ENCODE data around the gene LPCAT3.

The LPCAT3 gene

GRCh38 chr12:6965026-6965661 lies 53.1 kb downstream of the LPCAT3 start (continued):
- TF ChIP-seq ZNF449 (tag by site-specific recombination; IDR thresholded peaks at IDR 0.05) (peak; percentile 16; the same call in 1 of the 2 replicates), ZNF580 (tag by site-specific recombination; IDR thresholded peaks at IDR 0.05) (no peak), ZNF837 (tag by site-specific recombination; IDR thresholded peaks at IDR 0.05) (no peak), ZNF473 (tag by site-specific recombination; IDR thresholded peaks at IDR 0.05) (no peak), ZBTB1 (tag by site-specific recombination; IDR thresholded peaks at IDR 0.05) (no peak), OVOL3 (tag by site-specific recombination; IDR thresholded peaks at IDR 0.05) (no peak), CTCF (tag by site-specific recombination; IDR thresholded peaks at IDR 0.05) (peak; percentile 93), ZNF704 (tag by site-specific recombination; IDR thresholded peaks at IDR 0.05) (no peak), ZNF155 (tag by site-specific recombination; IDR thresholded peaks at IDR 0.05) (no peak), ZNF16 (tag by site-specific recombination; IDR thresholded peaks at IDR 0.05; ENCODE audit: low read depth) (no peak), ZEB2 (tag by site-specific recombination; IDR thresholded peaks at IDR 0.05) (0 out of 2 replicates have a peak, but pooled peaks have one; percentile 19), ZNF146 (tag by site-specific recombination; IDR thresholded peaks at IDR 0.05) (no peak), SP2 (tag by site-specific recombination; IDR thresholded peaks at IDR 0.05) (peak; percentile 24), RBAK (tag by site-specific recombination; IDR thresholded peaks at IDR 0.05) (no peak), KLF10 (tag by site-specific recombination; IDR thresholded peaks at IDR 0.05) (no peak; the same call in 1 of the 2 replicates), ZNF221 (tag by site-specific recombination; IDR thresholded peaks at IDR 0.05; ENCODE audit: borderline replicate concordance) (no peak), ZNF366 (tag by site-specific recombination; conservative IDR thresholded peaks at IDR 0.05) (no peak; the same call in 1 of the 2 replicates), ZNF521 (tag by site-specific recombination; IDR thresholded peaks at IDR 0.05) (no peak), ZXDB (tag by site-specific recombination; IDR thresholded peaks at IDR 0.05) (peak; percentile 51; the same call in 1 of the 2 replicates), ZNF544 (tag by site-specific recombination; IDR thresholded peaks at IDR 0.05) (no peak), ZNF214 (tag by site-specific recombination; IDR thresholded peaks at IDR 0.05; ENCODE audit: borderline replicate concordance) (no peak), ZNF23 (tag by site-specific recombination; IDR thresholded peaks at IDR 0.05; ENCODE audit: borderline replicate concordance) (no peak), GLIS2 (tag by site-specific recombination; IDR thresholded peaks at IDR 0.05) (no peak), ZBTB17 (tag by site-specific recombination; IDR thresholded peaks at IDR 0.05) (peak; percentile 62), ZNF266 (tag by site-specific recombination; IDR thresholded peaks at IDR 0.05; ENCODE audit: low read depth) (no peak), ZNF670 (tag by site-specific recombination; IDR thresholded peaks at IDR 0.05; ENCODE audit: low read depth) (no peak), ZNF48 (tag by site-specific recombination; IDR thresholded peaks at IDR 0.05) (no peak), HOXC10 (CRISPR knock-in tag; IDR thresholded peaks at IDR 0.05) (no peak), ZNF585B (tag by site-specific recombination; IDR thresholded peaks at IDR 0.05) (no peak), ZNF174 (tag by site-specific recombination; IDR thresholded peaks at IDR 0.05) (no peak), ZNF433 (tag by site-specific recombination; IDR thresholded peaks at IDR 0.05; ENCODE audit: low read depth) (no peak), REST (tag by site-specific recombination; IDR thresholded peaks at IDR 0.05) (no peak), ZNF660 (tag by site-specific recombination; IDR thresholded peaks at IDR 0.05) (peak; percentile 87)

All from HEK293 (cell line).